HG02885 (cell line): ENCODE results near the gene SLC28A2.
"Not testable (repeated sequence)": the region's sequence is repeated elsewhere in the genome, so short reads cannot be mapped to it uniquely, and the experiment has no call there.

ENCODE experiments used
- ATAC-seq: cut with Tn5 transposase; IDR thresholded peaks from one replicate; pipeline ENCODE4 v1.9.1; 2021; ENCODE audit warnings: mild to moderate bottlenecking; ENCODE audit not compliant: unreplicated experiment, poor library complexity

SLC28A2 gene

GRCh38 chr15:45251888-45252287 lies at the start of gene SLC28A2:
Gene SLC28A2 (plus strand): TSS chr15:45252234. CDS start chr15:45253216, 982 bp downstream.
- ATAC-seq = no peak

GRCh38 chr15:45203182-45203581 lies 48.9 kb upstream of the SLC28A2 start:
- ATAC-seq = no peak

- ATAC-seq = peak; percentile 48
Measured at GRCh38 chr15:45205192-45205591, 46.8 kb upstream of the SLC28A2 start.

- ATAC-seq = no peak
Measured at GRCh38 chr15:45212493-45212892, 39.5 kb upstream of the SLC28A2 start.

- no peak for ATAC-seq
Measured at GRCh38 chr15:45221053-45221599, 30.9 kb upstream of the SLC28A2 start.

GRCh38 chr15:45221967-45222366 lies 30.1 kb upstream of the SLC28A2 start:
- no peak for ATAC-seq

- ATAC-seq = no peak
Measured at GRCh38 chr15:45224621-45225217, 27.3 kb upstream of the SLC28A2 start.

GRCh38 chr15:45225506-45226273 lies 26.3 kb upstream of the SLC28A2 start:
- no peak for ATAC-seq

- no peak for ATAC-seq
Measured at GRCh38 chr15:45228931-45229330, 23.1 kb upstream of the SLC28A2 start.

- ATAC-seq = no peak
Measured at GRCh38 chr15:45230245-45230965, 21.6 kb upstream of the SLC28A2 start.

GRCh38 chr15:45231132-45231531 lies 20.9 kb upstream of the SLC28A2 start:
- no peak for ATAC-seq

- ATAC-seq = no peak
Measured at GRCh38 chr15:45231864-45232562, 20.0 kb upstream of the SLC28A2 start.

- ATAC-seq = no peak
Measured at GRCh38 chr15:45234562-45235235, 17.3 kb upstream of the SLC28A2 start.

- ATAC-seq = not testable (repeated sequence)
Measured at GRCh38 chr15:45236806-45237205, 15.2 kb upstream of the SLC28A2 start.

- no peak for ATAC-seq
Measured at GRCh38 chr15:45242289-45242688, 9.7 kb upstream of the SLC28A2 start.

- no peak for ATAC-seq
Measured at GRCh38 chr15:45249125-45249780, 2.8 kb upstream of the SLC28A2 start.

- ATAC-seq = no peak
Measured at GRCh38 chr15:45253330-45253729, 1.3 kb downstream of the SLC28A2 start.

- no peak for ATAC-seq
Measured at GRCh38 chr15:45254405-45254804, 2.4 kb downstream of the SLC28A2 start.

GRCh38 chr15:45254824-45255223 lies 2.8 kb downstream of the SLC28A2 start:
- not testable (repeated sequence) for ATAC-seq
